HG03135 (cell line): ENCODE measurements around the gene KLHL18.
"Not testable (repeated sequence)": the region's sequence is repeated elsewhere in the genome, so short reads cannot be mapped to it uniquely, and the experiment has no call there.

Experiments used
- ATAC-seq: cut with Tn5 transposase; IDR thresholded peaks from one replicate; pipeline ENCODE4 v1.9.1; 2021; ENCODE audit warnings: mild to moderate bottlenecking, moderate library complexity; ENCODE audit not compliant: unreplicated experiment

Gene KLHL18

GRCh38 chr3:47273564-47273963, 9.2 kb upstream of the KLHL18 start:
- ATAC-seq: no peak

GRCh38 chr3:47274652-47275051, 8.1 kb upstream of the KLHL18 start:
- no peak for ATAC-seq

- ATAC-seq: no peak
Measured at GRCh38 chr3:47276558-47276957, 6.2 kb upstream of the KLHL18 start.

- ATAC-seq: no peak
Measured at GRCh38 chr3:47280519-47280918, 2.2 kb upstream of the KLHL18 start.

- peak; percentile 3 for ATAC-seq
Measured at GRCh38 chr3:47283193-47283537, 421 bp downstream of the KLHL18 start.

GRCh38 chr3:47283591-47284364, 1.0 kb downstream of the KLHL18 start:
- no peak for ATAC-seq

GRCh38 chr3:47288966-47289910, 6.5 kb downstream of the KLHL18 start:
- ATAC-seq: no peak

GRCh38 chr3:47291158-47291753, 8.5 kb downstream of the KLHL18 start:
- peak; percentile 16 for ATAC-seq

- ATAC-seq: peak; percentile 62
Measured at GRCh38 chr3:47291754-47292420, 9.1 kb downstream of the KLHL18 start.

- no peak for ATAC-seq
Measured at GRCh38 chr3:47293822-47294221, 11.1 kb downstream of the KLHL18 start.

GRCh38 chr3:47294392-47294791, 11.6 kb downstream of the KLHL18 start:
- ATAC-seq: no peak

- ATAC-seq: no peak
Measured at GRCh38 chr3:47295322-47295721, 12.6 kb downstream of the KLHL18 start.

GRCh38 chr3:47295976-47296375, 13.2 kb downstream of the KLHL18 start:
- ATAC-seq: no peak

- no peak for ATAC-seq
Measured at GRCh38 chr3:47296562-47297302, 14.0 kb downstream of the KLHL18 start.

GRCh38 chr3:47298439-47298838, 15.7 kb downstream of the KLHL18 start:
- ATAC-seq: no peak

- no peak for ATAC-seq
Measured at GRCh38 chr3:47299381-47300318, 16.9 kb downstream of the KLHL18 start.

GRCh38 chr3:47301456-47301855, 18.7 kb downstream of the KLHL18 start:
- ATAC-seq: no peak

GRCh38 chr3:47306022-47306421, 23.3 kb downstream of the KLHL18 start:
- no peak for ATAC-seq

GRCh38 chr3:47309231-47309630, 26.5 kb downstream of the KLHL18 start:
- not testable (repeated sequence) for ATAC-seq
